GM18907 (cell line): Measurements from ENCODE around the gene NAGPA.
A peak's percentile ranks its signal among the peaks of the same experiment; 100 is the strongest.

ENCODE experiments used
- ATAC-seq: cut with Tn5 transposase; IDR thresholded peaks from one replicate; pipeline ENCODE4 v1.9.1; 2021; ENCODE audit warnings: mild to moderate bottlenecking, moderate library complexity; ENCODE audit not compliant: unreplicated experiment

Gene NAGPA

DNA sequence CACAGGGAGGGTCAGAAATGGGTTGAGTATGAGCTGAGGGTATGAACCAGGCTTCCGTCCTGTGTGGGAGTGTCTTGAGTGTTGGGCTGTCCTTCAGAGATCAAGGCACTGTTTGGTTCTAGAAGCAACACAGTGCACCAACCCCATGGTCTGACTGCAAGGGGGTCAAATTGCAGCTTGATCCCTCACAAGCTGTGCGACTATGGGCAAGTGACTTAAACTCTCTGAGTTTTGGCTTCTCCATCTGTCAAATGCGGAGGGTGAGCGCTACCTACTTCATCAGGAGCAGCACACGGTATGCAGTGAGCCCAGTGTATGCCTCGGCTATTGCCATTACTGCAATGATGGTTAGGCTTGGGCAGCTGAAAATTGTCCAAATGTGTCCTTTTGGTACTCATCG lies 54.6 kb downstream of the NAGPA start:
- no peak for ATAC-seq

DNA sequence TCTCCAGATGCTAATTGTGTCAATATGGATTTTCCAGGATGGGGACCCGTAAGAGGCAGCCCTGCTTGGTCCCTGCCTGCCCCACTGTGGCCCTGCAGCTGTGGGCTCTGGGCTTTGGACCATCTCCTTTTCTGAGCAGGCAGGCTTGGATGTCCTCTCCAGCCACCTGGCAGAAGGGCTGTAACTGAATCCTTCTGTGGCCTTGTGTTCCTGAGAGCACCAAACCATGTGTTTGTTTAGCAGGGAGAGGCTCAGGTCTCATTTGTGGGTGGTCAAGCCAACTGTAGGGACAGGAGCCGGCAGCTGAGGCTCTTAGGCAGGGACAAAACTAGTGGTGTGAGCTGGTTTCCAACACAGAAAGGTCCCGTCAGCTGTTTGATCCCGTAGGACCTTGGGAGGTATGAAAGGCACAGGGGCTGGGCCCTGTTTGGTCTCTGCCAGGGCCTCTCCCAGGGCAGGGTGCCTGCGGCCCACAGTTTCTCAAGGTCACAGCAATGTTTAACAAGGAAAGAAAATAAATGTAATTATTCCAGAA lies 57.1 kb downstream of the NAGPA start:
- ATAC-seq: peak; percentile 5

GRCh38 chr16:4976079-4976478 lies 57.7 kb downstream of the NAGPA start:
- ATAC-seq: peak; percentile 94
